MV-4-11 (cell line): ENCODE data around the gene NSMCE1.
A peak's percentile ranks its signal among the peaks of the same experiment; 100 is the strongest.

Source experiments
- DNase-seq: peaks from one replicate; lab custom pipeline; 2025; lab: John Stamatoyannopoulos, UW

Gene NSMCE1

DNA sequence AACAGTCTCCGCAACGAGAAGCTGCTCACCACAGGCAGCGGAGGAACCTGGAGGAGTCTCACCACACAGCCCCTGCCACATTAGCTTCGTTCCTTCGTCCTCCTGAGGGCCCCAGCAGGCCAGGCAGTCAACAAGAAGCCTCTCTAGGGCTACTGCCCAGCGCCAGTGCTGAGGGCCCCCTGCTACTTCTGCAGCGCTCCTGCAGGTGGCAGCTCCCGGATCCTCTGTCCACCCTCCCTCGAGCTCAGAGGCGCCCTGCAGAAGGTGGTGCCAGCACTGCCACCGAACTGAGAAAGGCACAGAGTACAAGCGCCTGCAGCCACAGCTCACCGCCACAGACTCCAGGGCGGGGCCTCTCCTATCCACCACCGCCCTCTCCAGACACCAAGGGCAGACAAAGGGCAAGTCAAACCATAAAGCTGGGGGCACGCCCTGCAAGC lies 38.0 kb downstream of the NSMCE1 start:
- DNase-seq: peak; percentile 68

DNA sequence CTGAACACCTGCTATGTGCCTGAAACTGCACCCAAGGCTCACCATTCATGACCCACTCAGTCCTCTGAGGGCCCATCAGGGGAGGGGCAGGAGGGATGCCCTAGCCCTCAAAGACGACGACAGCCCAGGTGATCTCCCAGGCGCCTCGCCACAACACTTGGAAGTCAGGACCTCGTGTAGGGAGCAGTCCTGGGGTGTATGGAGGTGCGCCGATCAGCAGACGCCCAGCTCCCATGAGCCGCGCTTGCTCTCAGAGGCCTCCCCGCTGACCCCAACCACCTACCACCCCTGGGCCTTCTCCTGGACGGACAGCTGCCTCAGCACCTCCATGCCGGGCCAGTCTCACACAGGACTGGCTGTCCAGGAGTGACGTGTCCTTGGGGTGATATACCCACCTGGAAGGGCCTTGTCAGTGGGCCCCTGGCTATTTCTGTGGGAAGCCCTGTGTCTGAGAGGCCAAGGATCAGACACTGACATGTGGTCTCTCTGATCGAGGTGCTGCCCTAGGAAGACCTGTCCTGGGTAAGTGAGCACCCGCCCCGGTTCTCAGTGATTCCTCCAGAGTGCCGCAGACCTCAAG lies 38.6 kb downstream of the NSMCE1 start:
- DNase-seq: no peak

DNA sequence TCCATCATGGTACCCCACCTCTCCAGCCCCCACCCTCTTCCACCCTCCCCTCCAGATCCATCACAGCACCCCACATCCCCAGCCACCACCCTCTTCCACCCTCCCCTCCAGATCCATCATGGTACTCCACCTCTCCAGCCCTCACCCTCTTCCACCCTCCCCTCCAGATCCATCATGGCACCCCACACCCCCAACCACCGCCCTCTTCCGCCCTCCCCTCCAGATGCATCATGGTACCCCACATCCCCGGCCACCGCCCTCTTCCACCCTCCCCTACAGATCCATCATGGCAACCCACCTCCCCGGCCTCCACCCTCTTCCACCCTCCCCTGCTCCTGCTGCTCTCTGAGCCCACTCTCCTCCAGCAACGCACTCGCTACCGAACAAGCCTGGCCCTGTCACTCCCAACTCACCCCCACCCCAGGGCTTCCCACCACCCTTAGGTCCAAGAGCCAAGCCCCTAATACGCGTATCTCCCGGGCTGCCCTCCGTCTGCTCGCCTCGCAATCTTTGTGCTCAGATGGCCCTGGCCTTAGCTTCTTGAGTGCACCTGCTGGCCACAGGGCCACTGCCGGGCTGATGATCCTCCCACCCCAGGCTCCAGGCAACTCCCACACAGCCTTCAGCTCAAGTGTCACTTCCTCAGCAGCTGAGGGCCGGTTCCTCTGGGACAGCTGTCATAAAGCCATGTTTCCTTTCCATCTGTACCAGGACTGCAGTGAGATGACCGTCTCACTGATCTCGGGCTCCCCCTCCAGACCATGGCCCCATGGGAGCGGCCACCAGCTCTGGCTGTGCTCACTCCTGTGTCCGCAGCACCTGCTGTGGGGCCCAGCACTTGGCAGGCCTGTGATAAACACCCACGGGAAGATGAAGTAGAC lies 39.7 kb downstream of the NSMCE1 start:
- peak; percentile 90 for DNase-seq

DNA sequence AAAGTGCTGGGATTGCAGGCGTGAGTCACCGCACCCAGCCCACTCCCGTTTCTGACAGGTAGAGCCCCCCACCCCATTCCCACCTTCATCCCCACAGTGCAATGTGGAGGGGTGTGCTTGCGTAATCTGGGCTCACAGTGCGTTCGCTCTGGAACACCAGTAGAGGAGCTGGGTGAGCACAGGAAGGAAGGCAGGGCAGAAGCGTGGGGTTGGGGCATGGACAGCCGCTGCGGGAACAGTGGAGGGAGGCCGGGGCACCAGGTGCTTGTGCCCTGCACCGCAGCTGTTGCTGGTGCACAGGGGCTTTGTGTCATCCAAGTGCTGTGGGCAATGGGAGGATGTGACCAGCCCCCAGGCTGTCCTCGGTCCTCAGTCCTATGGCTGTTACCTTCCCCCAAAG lies 40.5 kb downstream of the NSMCE1 start:
- no peak for DNase-seq

DNA sequence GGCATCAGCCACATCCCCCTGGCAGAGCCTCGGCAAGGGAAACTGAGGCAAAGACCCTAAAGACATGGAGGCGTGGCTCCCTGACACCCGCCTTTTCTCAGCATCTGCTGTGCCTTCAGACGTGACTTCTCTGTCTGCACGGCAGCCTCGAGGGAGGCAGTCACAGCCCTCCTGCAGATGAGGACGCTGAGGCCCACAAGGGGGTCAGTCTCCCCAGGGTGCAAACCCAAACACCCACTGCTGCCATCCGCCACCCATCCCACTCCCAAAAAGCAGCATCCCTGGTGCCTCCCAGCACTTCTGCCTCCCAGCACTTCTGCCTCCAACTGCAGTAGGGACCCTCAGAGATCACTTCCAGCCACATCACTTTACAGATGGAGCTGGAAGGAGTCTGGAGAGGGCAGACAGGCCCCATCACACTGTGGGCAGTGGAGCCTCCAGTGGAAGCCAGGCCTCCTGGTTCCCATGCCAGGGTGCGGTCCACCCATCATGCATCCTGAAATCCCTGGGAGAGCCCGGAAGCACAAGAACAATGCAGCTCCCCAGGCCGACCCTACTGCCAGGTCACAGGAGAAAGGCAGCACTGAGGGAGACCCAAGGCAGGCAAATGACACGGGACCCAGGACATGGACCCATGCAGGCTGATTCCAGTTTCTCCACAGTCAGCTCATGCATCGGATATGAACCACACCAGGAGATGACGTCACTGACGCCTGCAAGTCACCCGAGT lies 41.4 kb downstream of the NSMCE1 start:
- DNase-seq: no peak

DNA sequence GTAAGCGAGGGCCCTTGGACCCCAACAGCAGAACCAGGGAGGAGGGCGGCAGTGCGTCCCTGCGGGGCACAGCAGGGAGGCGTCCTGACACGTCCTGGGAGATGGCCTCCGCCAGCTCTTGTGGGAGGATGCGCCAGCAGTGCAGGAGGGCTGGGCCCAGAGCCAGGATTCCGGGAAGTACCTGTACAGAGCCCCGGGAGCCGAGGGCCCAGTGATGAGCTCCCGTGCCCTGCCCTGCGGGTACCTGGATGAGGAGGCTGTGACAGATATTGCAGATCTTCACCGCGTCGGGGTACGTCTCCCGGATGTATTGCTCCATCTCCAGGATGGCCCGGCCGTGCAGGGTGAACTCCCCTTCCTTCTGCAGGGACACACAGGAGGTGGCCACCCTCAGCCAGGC lies 42.1 kb downstream of the NSMCE1 start:
- DNase-seq: no peak

DNA sequence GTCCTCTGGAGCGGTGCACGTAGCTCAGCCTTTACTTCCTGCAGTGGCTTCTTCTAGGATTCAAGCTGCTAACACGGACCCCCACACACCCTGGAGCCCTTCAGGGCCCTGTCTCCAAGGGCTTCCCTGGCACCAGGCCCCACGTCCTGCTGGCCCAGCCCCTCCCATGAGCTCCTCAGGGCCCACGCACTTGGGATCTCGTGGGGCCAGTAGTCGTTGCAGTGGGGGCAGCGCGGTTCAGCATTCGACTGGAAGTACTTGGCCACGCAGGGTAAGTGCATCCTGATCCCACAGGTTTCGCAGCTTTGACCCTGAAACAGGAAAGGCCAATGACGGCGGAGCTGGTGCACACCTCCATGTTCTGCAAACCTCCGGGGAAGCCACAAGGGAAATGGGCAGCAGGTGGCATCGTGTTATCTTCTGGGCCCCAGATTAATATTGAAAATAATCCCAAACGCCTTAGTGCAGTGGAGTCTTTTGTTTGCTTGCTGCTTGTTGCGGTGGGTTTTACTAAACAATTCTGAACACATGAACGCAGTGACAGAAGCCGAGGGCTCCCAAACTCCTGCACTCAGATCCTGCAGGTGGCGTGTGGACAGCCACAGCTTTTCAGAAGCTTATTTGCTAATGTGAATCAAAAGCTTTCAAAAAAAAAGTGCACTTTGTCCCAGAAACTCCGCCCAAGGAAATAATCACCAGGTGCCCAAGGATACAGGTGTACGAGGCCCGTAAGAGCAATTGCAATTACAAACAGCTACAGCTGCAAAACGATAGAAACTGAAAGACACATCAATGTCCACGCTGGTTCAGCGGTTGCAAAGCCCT lies 42.8 kb downstream of the NSMCE1 start:
- no peak for DNase-seq

DNA sequence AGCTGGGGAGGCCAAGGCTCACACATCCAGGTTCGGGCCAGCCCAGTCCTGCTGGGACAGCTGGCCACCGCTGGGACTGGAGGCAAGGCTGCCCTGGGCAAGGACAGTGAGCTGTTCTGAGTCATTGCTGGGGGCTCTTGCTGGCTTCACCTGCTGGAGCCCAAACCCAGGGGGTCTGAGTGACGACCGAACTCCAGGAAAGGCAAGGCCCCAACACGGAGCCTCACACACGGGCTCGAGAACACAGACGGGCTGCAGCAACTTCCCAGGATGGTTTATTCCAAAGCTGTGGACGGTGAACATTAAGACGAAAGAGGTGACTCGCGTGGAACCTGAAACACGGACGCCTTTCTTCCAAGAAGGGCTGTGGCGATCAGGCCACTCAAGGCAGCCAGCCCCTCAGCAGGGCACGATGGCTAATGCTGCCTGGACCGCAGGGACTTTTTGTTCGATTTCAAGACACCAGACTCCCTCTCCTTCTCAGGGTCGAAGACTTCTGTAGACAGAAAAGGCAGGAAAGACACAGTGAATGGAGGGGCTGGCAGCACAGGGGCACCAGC lies 43.8 kb downstream of the NSMCE1 start:
- DNase-seq: no peak

DNA sequence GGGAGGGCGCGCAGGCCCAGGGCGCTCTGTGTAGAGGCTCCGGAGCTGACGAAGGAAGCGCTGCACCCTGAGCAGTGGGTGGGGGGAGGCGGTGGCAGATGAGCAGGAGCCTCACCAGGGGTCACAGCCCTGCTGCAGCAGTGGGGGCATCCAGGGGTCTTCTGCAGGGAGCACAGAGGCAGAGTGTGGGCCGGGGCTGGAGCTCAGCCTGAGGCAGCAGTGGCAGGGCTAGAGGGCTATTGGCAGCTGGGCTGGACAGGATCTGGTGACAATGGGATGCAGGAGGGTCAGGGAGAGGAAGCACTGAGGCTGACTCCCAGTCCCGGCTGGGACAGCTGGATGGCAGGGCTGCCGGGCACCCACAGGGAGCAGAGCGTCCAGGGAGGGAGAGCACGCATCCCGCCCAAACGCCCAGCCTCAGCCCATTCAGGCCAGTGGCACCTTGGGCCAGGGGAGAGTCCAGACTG lies 44.3 kb downstream of the NSMCE1 start:
- DNase-seq: no peak

DNA sequence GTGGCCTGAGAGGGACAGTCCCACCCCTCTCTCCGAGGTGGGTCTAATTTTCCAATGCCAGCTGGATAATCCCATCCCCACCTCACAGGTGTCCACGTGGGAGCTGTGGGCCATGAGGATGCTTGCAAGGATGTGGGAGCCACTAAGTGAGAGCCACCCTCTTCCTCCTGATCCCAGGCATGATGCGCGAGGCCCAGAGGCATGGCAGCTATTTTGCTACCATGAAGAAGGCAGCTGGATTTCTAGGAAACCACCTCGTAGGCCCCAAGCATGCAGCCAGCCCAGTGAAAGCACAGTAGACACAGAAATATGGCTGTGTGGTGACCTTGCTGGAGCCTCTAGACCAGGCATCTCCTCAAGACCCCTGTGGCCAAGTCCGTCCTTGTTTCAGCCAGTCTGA lies 44.9 kb downstream of the NSMCE1 start:
- DNase-seq: no peak

DNA sequence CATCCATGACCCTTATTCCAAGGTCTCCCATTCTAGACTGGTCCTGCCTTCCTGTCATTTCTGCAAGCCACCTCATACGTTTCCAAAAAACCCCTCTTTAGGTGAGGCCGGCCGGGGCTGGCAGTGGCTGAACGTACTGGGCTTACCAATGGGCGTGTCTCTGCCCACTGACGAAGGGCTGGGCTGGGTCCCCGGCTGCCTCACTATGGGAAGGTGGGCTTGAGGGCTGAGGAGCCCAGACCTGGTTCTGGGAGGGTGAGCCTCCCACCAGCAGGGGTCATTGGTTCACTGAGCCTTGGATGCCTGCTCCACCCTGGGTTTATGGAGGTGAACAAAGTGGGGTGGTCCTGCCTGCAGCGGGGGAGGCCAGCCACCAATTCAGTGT lies 45.4 kb downstream of the NSMCE1 start:
- DNase-seq: no peak

DNA sequence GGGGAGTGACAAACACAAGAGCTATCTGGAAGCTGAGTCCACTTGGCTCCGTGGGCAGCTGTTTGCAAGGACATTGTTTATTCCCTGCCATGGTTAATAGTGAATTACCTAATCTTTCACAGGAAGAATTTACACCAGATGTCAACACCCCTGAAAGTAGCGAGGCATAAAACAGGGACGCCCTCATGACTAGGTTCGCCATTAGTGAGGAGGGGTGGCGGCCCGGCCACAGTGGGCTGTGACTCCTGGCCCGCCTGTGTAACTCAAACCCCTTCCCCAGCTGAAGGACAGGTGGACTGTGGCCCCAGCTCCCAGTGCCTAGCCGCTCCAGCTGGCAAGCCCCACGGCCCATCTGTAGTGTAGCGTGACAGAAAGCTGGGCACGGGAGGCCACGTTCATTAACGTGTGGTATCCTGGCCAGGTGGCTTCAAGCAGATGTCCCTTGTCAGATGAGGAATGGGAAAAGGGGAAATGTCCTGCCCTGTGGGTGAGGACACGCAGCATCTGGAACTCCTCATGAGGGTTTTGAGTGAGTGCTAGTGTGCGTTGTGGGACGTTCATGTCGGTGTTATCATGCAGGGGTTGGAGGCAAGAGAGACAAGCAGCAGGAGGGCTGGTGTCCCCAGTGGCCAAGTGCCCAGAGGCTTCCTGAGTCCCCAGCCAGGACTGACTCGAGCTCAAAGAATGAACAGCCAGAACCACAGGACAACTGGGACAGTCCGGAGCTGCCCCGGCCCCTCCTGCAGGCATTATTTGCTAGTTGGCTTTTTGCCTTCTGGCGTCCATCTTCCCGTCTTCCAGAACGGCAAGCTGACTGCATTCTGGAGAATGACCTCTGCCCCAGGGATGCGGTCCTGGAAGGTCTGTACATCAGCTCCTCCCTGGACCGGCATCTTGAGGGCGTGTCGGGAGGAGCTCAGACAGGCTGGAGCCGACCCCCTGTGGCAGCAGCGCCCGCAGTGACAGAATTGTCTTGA lies 46.0 kb downstream of the NSMCE1 start:
- DNase-seq: no peak

DNA sequence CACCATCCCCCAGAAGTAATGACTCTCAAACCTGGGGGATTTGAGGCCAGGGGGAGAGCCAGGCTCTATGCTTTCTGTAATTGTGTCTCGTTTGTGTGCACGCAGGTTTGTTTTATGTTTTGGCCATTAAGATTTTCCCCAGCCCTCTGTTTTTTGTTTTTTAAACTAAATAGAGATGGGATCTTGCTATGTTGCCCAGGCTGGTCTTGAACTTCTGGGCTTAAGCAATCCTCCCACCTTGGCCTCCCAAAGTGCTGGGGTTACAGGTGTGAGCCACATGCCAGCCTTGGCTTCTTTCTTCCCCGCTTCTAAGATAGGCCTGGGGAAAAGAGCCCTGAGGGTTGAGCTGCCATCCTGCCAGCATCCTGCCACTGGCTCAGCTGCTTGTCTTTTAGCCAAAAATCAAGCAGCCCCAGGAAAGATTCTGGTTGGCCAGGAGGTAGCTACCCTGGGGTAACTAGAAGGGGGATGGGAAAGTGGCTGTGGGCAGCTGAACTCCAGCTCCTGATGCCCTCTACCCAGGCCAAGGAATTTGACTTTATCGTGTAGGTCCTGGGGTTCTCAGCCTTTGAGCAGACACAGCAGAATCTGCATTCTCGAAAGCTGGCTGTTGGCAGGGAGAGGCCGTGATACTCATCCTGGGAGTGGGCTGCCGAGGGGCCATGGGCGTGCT lies 46.9 kb downstream of the NSMCE1 start:
- DNase-seq: no peak

DNA sequence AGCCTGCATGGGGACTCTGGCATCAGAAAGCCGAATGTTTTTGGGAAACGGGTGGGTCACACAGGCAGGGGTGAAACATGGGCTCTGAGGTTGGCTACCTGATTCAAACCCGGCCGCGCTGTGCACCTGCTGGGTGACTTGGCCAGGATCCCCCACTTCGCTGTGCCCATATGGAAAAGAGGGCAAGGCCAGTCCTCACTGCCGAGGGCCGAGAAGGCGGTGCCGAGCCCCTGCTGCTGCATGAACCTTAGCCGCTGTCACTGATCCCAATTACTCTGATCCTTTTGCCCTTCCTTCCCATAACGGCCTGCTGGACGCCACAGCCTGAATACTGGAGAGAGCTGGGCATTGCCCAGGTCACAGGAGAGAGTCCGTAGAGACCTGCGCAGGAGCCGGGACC lies 47.6 kb downstream of the NSMCE1 start:
- no peak for DNase-seq

DNA sequence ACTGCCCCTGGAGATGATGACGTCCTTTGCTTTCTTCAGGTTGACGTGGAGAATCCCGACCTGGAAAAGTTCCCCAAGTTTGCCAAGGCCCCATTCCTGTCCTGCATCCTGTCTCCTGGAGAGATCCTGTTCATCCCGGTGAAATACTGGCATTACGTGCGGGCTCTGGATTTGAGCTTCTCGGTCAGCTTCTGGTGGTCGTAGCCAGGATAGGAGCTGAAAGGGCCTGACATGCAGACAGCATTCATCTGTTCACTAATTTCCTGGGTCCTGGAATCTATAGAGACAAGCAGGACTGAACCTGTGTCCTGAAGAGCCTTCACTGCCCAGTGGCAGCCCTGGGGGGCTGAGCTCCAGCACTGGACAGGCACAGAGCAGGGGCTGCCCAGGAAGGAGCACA lies 48.0 kb downstream of the NSMCE1 start:
- no peak for DNase-seq

DNA sequence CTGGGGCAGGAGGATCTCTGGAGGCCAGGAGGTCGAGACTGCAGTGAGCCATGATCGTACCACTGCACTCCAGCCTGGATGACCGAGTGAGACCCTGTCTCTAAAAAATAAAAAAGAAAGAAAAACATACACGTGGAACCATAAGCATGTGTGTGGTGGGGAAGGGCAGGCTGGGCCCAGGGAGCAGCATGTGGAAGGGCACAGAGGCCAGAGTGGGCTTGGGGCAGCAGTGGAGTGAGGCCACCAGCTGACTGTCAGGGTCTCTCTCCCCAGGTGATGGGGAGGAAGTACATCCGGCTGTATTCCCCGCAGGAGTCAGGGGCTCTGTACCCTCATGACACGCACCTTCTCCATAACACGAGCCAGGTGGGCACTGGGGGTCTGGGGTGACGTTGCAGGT lies 48.5 kb downstream of the NSMCE1 start:
- no peak for DNase-seq

DNA sequence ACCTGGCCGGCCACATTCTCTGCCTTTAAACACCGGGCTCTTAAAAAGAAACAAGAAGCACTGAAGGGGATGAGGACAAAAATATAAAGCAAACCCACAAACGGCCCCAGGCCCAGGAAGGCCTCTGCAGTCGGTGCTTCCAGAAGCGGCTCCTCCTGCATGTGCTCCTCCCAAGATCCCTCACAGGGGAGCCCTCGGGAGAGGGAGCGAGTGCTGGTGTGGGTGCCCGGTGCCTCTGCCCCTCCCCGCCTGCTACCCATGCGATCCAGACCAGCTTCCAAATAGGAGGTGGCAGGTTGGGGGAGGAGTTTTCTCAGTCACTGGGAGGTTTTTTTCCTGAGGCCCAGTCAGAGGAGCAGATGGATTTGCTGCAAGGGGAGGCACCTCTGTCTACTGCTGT lies 49.4 kb downstream of the NSMCE1 start:
- no peak for DNase-seq

DNA sequence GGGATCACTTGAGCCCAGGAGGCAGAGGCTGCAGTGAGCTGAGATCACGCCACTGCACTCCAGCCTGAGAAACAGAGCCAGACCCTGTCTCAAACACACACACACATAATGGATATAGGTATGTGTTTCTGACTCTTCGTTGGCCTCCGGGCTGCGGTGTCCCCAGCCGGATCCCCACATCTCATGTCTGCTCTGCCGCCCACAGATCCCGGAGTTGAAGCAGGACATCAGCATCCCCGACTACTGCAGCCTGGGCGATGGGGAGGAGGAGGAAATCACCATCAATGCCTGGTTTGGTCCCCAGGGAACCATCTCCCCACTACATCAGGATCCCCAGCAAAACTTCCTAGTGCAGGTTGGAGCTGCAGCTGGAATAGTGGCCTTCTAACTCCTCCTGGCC lies 49.8 kb downstream of the NSMCE1 start:
- no peak for DNase-seq

DNA sequence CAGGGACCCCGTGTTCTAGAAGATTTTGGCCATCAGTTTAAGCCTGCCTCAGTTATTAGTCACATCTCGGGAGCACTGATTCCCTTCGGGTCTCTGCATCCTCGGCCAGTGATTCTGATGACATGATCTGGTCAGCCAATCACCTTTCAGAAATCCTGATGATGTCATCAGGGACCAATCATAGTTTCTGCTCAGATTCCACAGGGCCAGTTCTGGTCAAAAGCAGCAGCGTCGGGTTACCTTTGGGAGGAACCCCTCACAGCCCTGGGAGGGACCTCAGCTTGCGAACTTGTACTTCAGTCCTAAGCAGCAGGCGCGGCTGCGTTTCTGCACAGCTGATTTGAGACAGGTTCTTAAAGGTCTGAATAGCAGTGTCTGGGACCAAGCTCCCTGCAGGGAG lies 51.3 kb downstream of the NSMCE1 start:
- no peak for DNase-seq

DNA sequence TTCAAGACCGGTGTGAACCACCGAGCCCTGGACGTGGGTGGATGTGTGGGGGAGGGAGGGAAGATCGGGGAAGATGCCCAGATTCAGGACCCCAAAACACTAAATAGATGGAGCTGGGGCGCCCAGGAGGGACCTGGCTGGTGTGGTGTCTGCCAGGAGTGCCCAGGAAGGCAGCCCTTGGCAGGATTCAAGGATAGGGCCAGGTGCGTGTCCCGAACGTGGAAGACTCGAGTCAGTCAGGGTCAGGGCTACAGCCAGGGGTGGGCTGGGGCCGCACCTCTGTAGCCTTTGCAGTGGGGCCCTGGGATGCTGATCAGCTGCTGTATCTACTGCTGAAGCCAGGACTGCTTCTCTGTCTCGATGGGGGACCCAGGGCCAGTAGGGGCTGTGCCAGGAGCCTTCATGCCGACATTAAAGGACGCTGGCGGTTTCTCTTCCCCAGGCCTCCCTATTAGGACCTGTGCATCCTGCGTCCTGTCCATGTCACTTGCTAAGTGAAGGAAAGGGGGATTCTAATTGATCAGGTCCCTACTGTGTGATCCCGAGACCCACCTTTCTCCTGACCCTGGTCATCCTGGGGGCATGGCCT lies 52.2 kb downstream of the NSMCE1 start:
- no peak for DNase-seq
